Fibroblast of villous mesenchyme (primary cell): ENCODE results near the gene ITGBL1. TPM values are rescaled to one million over a fixed set of nuclear protein-coding genes. Genes with fewer than 3 reads are reported as not detected.

Experiments
- DNase-seq: peaks from one replicate; pipeline ENCODE4 v3.0.0-alpha.2; 2010; ENCODE audit warnings: low read depth
- H3K4me3 ChIP-seq: 2 replicates; pipeline ENCODE4 v1.5.1; 2011; ENCODE audit warnings: low read depth, mild to moderate bottlenecking, low read length
- CTCF ChIP-seq: IDR thresholded peaks from 2 replicates; pipeline ENCODE4 v1.5.1; 2012; ENCODE audit warnings: low read depth, mild to moderate bottlenecking, low read length; ENCODE audit not compliant: insufficient read depth
- total RNA-seq: library from RNA; depleted of rRNA; stranded (reverse); fragments of >200 nt; gene quantifications from 2 replicates; pipeline ENCODE4 v1.2.3, GENCODE V29; 2012

Gene ITGBL1
- total RNA-seq, 1 donor: 21.2 TPM

GRCh38 chr13:101515504-101515903, 63.0 kb downstream of the ITGBL1 start:
- TF ChIP-seq CTCF: no peak
- DNase-seq: no peak
- no peak overlapping the region for H3K4me3 ChIP-seq

GRCh38 chr13:101516262-101516661, 63.8 kb downstream of the ITGBL1 start:
- no peak for DNase-seq
- H3K4me3 ChIP-seq: no peak overlapping the region
- TF ChIP-seq CTCF: no peak

GRCh38 chr13:101520672-101521071, 68.2 kb downstream of the ITGBL1 start:
- DNase-seq: peak; percentile 67
- no peak overlapping the region for H3K4me3 ChIP-seq
- no peak for TF ChIP-seq CTCF

- TF ChIP-seq CTCF: no peak
- H3K4me3 ChIP-seq: no peak overlapping the region
- DNase-seq: no peak
These were observed 68.9 kb downstream of the ITGBL1 start for GRCh38 chr13:101521371-101521770.

- DNase-seq: no peak
- H3K4me3 ChIP-seq: no peak overlapping the region
- TF ChIP-seq CTCF: no peak
These were observed 70.1 kb downstream of the ITGBL1 start for GRCh38 chr13:101522607-101523006.

- DNase-seq: peak; percentile 48
- H3K4me3 ChIP-seq: no peak overlapping the region
- no peak for TF ChIP-seq CTCF
These were observed 71.0 kb downstream of the ITGBL1 start for GRCh38 chr13:101523154-101524131.
